Erythroblast (primary cell): ENCODE data around the gene ZPBP2.

Experiments used
- GATA1 ChIP-seq: IDR thresholded peaks from 2 replicates; pipeline ENCODE4 v1.6.1; 2011; ENCODE audit warnings: low read depth, mild to moderate bottlenecking, control low read depth, low read length, moderate library complexity
- POLR2A ChIP-seq: IDR thresholded peaks from 2 replicates; pipeline ENCODE4 v1.6.1; 2011; ENCODE audit warnings: mild to moderate bottlenecking, low read length

DNA sequence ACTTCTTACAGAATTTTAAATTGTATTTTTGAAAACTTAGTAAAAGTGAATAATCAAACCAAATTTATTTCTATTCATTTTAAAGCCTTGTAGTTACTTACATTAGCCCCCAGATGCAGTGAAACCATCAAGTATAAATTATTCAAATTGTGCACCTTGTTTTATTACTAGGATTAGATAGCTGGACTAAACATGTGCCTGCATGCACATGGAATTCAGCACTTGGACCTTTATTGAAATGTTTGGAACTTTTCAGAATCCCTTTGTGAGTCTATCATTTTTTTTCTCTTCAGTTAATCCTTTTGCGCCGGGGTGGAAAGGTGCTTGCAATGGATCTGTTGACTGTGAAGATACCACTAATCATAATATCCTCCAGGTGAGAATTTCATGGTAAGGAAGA lies 4.7 kb downstream of the ZPBP2 start:
- TF ChIP-seq POLR2A (no peak), GATA1 (no peak)
